A549 (cell line): ENCODE results near the gene TRMT11.

Source experiments
- CHD2 ChIP-seq: fragments of 150-350 bp; IDR thresholded peaks from 2 replicates; pipeline ENCODE4 v1.6.1; 2014; ENCODE audit warnings: low read length; ENCODE audit not compliant: partially characterized antibody
- CHD4 ChIP-seq: fragments of 200-600 bp; sonication (generic); IDR thresholded peaks from 2 replicates; pipeline ENCODE4 v1.6.1; 2016; ENCODE audit warnings: antibody characterized with exemption, mild to moderate bottlenecking, borderline replicate concordance
- HOXB5 ChIP-seq: fragments of 250-450 bp; sonication (Bioruptor Pico); IDR thresholded peaks from 2 replicates; pipeline ENCODE4 v1.5.0; 2020; ENCODE audit warnings: mild to moderate bottlenecking, moderate library complexity
- MAFK ChIP-seq: fragments of 450-650 bp; IDR thresholded peaks from 2 replicates; pipeline ENCODE4 v1.6.1; 2014; ENCODE audit not compliant: partially characterized antibody
- POLR2A ChIP-seq: IDR thresholded peaks from 2 replicates; pipeline ENCODE4 v1.6.1; 2012; ENCODE audit warnings: mild to moderate bottlenecking, low read length
- RAD21 ChIP-seq, 2 experiments: fragments of >200 bp in 1 of 2; sonication (Bioruptor Twin) in 1 of 2; formaldehyde crosslinking in 1 of 2; IDR thresholded peaks in 1 of 2; conservative IDR thresholded peaks in 1 of 2; 2 replicates in 1 of 2; 3 replicates in 1 of 2; pipeline ENCODE4 v1.6.1; 2012 to 2018; ENCODE audit warnings: inconsistent platforms in 1 of 2
- RFX5 ChIP-seq: fragments of 450-650 bp; IDR thresholded peaks from 2 replicates; pipeline ENCODE4 v1.7.1; 2014; ENCODE audit warnings: antibody characterized with exemption, mild to moderate bottlenecking, moderate library complexity
- RNF2 ChIP-seq: fragments of 200-600 bp; sonication (generic); IDR thresholded peaks from 2 replicates; pipeline ENCODE4 v1.6.1; 2016; ENCODE audit warnings: low read depth, mild to moderate bottlenecking, antibody characterized with exemption, moderate library complexity, borderline replicate concordance
- ZFP36 ChIP-seq: fragments of 450-650 bp; IDR thresholded peaks from 2 replicates; pipeline ENCODE4 v1.6.1; 2014; ENCODE audit warnings: borderline replicate concordance; ENCODE audit not compliant: partially characterized antibody
- TF ChIP-seq, protein P1 (sequence below): fragments of >200 bp; sonication (Bioruptor Twin); formaldehyde crosslinking; IDR thresholded peaks from 3 replicates; pipeline ENCODE4 v1.5.1; 2016

GRCh38 chr6:126035764-126036163 is 49.4 kb downstream of the TRMT11 start:
- TF ChIP-seq MAFK (no peak), POLR2A (no peak), CHD2 (no peak), RNF2 (no peak), HOXB5 (no peak), ZFP36 (no peak), RAD21 (conservative IDR thresholded peaks at IDR 0.05 in 1 of 2, IDR thresholded peaks at IDR 0.05 in 1 of 2) (no peak), CHD4 (no peak), RFX5 (no peak)
- TF ChIP-seq, protein P1, sequence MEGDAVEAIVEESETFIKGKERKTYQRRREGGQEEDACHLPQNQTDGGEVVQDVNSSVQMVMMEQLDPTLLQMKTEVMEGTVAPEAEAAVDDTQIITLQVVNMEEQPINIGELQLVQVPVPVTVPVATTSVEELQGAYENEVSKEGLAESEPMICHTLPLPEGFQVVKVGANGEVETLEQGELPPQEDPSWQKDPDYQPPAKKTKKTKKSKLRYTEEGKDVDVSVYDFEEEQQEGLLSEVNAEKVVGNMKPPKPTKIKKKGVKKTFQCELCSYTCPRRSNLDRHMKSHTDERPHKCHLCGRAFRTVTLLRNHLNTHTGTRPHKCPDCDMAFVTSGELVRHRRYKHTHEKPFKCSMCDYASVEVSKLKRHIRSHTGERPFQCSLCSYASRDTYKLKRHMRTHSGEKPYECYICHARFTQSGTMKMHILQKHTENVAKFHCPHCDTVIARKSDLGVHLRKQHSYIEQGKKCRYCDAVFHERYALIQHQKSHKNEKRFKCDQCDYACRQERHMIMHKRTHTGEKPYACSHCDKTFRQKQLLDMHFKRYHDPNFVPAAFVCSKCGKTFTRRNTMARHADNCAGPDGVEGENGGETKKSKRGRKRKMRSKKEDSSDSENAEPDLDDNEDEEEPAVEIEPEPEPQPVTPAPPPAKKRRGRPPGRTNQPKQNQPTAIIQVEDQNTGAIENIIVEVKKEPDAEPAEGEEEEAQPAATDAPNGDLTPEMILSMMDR: no peak
